Osteoblast (primary cell): ENCODE measurements around the gene FLG. TPM values are rescaled to one million over a fixed set of nuclear protein-coding genes. Genes with fewer than 3 reads are reported as not detected.
"Not testable (repeated sequence)": the region's sequence is repeated elsewhere in the genome, so short reads cannot be mapped to it uniquely, and the experiment has no call there.

ENCODE experiments used
- DNase-seq: peaks from one replicate; pipeline ENCODE4 v3.0.0; 2011; ENCODE audit warnings: low spot score, mixed read lengths; ENCODE audit not compliant: insufficient read length; ENCODE audit errors: missing footprints
- H2AFZ ChIP-seq: 2 replicates; pipeline ENCODE4 v1.6.0; 2011; ENCODE audit warnings: mild to moderate bottlenecking, low read length
- H3K27ac ChIP-seq: 2 replicates; pipeline ENCODE4 v1.5.1; 2011; ENCODE audit warnings: mild to moderate bottlenecking, low read depth, low read length, moderate library complexity
- H3K27me3 ChIP-seq: 2 replicates; pipeline ENCODE4 v1.6.0; 2012; ENCODE audit warnings: mild to moderate bottlenecking, control low read depth, inconsistent platforms, low read length, moderate library complexity; ENCODE audit not compliant: insufficient read depth
- H3K36me3 ChIP-seq: 2 replicates; pipeline ENCODE4 v1.5.1; 2011; ENCODE audit warnings: mild to moderate bottlenecking, low read length, control low read depth, moderate library complexity; ENCODE audit not compliant: insufficient read depth
- H3K4me1 ChIP-seq: 2 replicates; pipeline ENCODE4 v1.5.1; 2011; ENCODE audit warnings: mild to moderate bottlenecking, low read length, control low read depth, moderate library complexity; ENCODE audit not compliant: insufficient read depth
- H3K4me2 ChIP-seq: 2 replicates; pipeline ENCODE4 v1.6.0; 2011; ENCODE audit warnings: mild to moderate bottlenecking, low read length; ENCODE audit not compliant: insufficient read depth
- H3K4me3 ChIP-seq: fragments of 200-600 bp; sonication (generic); 3 replicates; pipeline ENCODE4 v1.5.1; 2012; ENCODE audit warnings: mild to moderate bottlenecking, low read length, inconsistent platforms; ENCODE audit not compliant: insufficient read depth
- H3K79me2 ChIP-seq: 2 replicates; pipeline ENCODE4 v1.6.0; 2012; ENCODE audit warnings: mild to moderate bottlenecking, low read length, control low read depth, inconsistent platforms; ENCODE audit not compliant: insufficient read depth
- H3K9me3 ChIP-seq: 2 replicates; pipeline ENCODE4 v1.5.1; 2011; ENCODE audit warnings: low read depth, low read length, control low read depth
- H4K20me1 ChIP-seq: 2 replicates; pipeline ENCODE4 v1.6.0; 2012; ENCODE audit warnings: mild to moderate bottlenecking, low read length, control low read depth; ENCODE audit not compliant: insufficient read depth
- CTCF ChIP-seq: IDR thresholded peaks from 2 replicates; pipeline ENCODE4 v1.5.1; 2011; ENCODE audit warnings: mild to moderate bottlenecking, low read depth, low read length, moderate library complexity; ENCODE audit errors: extremely low read depth
- total RNA-seq: library from RNA; depleted of rRNA; stranded (reverse); fragments of >200 nt; gene quantifications from 2 replicates; pipeline ENCODE4 v1.2.3, GENCODE V29; 2012

FLG gene
- total RNA-seq, 1 donor, result 8.3 TPM

GRCh38 chr1:152309955-152310354 lies 15.1 kb downstream of the FLG start:
- H3K9me3 ChIP-seq, result no peaks in the 10 kb centered on the region

GRCh38 chr1:152309320-152309901 lies 15.6 kb downstream of the FLG start:
- peak; percentile 5 for DNase-seq
- H3K4me1 ChIP-seq, H3K4me3 ChIP-seq, H3K36me3 ChIP-seq, H2AFZ ChIP-seq, H3K27me3 ChIP-seq, H3K9me3 ChIP-seq, H3K27ac ChIP-seq, H3K4me2 ChIP-seq, H4K20me1 ChIP-seq, H3K79me2 ChIP-seq: not testable (repeated sequence)

More at GRCh38 chr1:152309955-152310354, 15.1 kb downstream of the FLG start:
- H3K4me1 ChIP-seq, result no peaks in the 10 kb centered on the region
- H3K27me3 ChIP-seq, result no peaks in the 10 kb centered on the region
- no peak overlapping the region for H3K4me3 ChIP-seq
- DNase-seq, result no peak
- H3K79me2 ChIP-seq, result no peaks in the 10 kb centered on the region
- H3K4me2 ChIP-seq, result no peak overlapping the region
- no peaks in the 10 kb centered on the region for H3K36me3 ChIP-seq
- H2AFZ ChIP-seq, result no peak overlapping the region
- H4K20me1 ChIP-seq, result no peaks in the 10 kb centered on the region
- no peak overlapping the region for H3K27ac ChIP-seq
- TF ChIP-seq CTCF, result no peak

- not testable (repeated sequence) for H3K27ac ChIP-seq, H3K27me3 ChIP-seq, H3K79me2 ChIP-seq, H3K36me3 ChIP-seq, H3K4me1 ChIP-seq, H3K9me3 ChIP-seq, H3K4me2 ChIP-seq, H2AFZ ChIP-seq, H4K20me1 ChIP-seq, DNase-seq, H3K4me3 ChIP-seq
Measured at GRCh38 chr1:152308758-152309157, 16.3 kb downstream of the FLG start.

GRCh38 chr1:152307970-152308369 lies 17.1 kb downstream of the FLG start:
- not testable (repeated sequence) for DNase-seq, H3K9me3 ChIP-seq, H3K4me1 ChIP-seq, H2AFZ ChIP-seq, H4K20me1 ChIP-seq, H3K36me3 ChIP-seq, H3K4me3 ChIP-seq, H3K79me2 ChIP-seq, H3K4me2 ChIP-seq, H3K27me3 ChIP-seq, H3K27ac ChIP-seq

GRCh38 chr1:152306123-152306522 lies 18.9 kb downstream of the FLG start:
- not testable (repeated sequence) for H3K27me3 ChIP-seq, H3K4me1 ChIP-seq, H3K4me2 ChIP-seq, H3K9me3 ChIP-seq, H3K4me3 ChIP-seq, DNase-seq, H4K20me1 ChIP-seq, H3K79me2 ChIP-seq, H3K36me3 ChIP-seq, H3K27ac ChIP-seq, H2AFZ ChIP-seq

- H3K9me3 ChIP-seq, H3K4me3 ChIP-seq, H3K4me1 ChIP-seq, H3K79me2 ChIP-seq, H2AFZ ChIP-seq, DNase-seq, H3K36me3 ChIP-seq, H3K27me3 ChIP-seq, H3K4me2 ChIP-seq, H4K20me1 ChIP-seq, H3K27ac ChIP-seq: not testable (repeated sequence)
Measured at GRCh38 chr1:152304773-152305172, 20.3 kb downstream of the FLG start.

- H4K20me1 ChIP-seq, DNase-seq, H3K36me3 ChIP-seq: not testable (repeated sequence)
Measured at GRCh38 chr1:152303139-152303872, 21.7 kb downstream of the FLG start.

GRCh38 chr1:152256394-152256793 lies 68.6 kb downstream of the FLG start:
- H3K36me3 ChIP-seq, H3K27me3 ChIP-seq, H3K4me1 ChIP-seq, H3K4me3 ChIP-seq, H3K79me2 ChIP-seq, H4K20me1 ChIP-seq, H2AFZ ChIP-seq, H3K9me3 ChIP-seq, H3K27ac ChIP-seq, H3K4me2 ChIP-seq, DNase-seq: not testable (repeated sequence)

More at GRCh38 chr1:152303139-152303872, 21.7 kb downstream of the FLG start:
- H3K79me2 ChIP-seq, H3K27ac ChIP-seq, H3K4me1 ChIP-seq, H2AFZ ChIP-seq, H3K9me3 ChIP-seq, H3K27me3 ChIP-seq, H3K4me3 ChIP-seq, H3K4me2 ChIP-seq: not testable (repeated sequence)
